B cell (primary cell): ENCODE data around the gene OR6S1. TPM values are rescaled to one million over a fixed set of nuclear protein-coding genes. Genes with fewer than 3 reads are reported as not detected.
A peak's percentile ranks its signal among the peaks of the same experiment; 100 is the strongest.

Experiments used
- ATAC-seq: fragments of 200-7000 bp; cut with Tn5 transposase; one replicate; pipeline ENCODE4 v1.10.0; 2021; ENCODE audit warnings: low read depth, mild to moderate bottlenecking, moderate number of reproducible peaks, moderate library complexity
- CTCF ChIA-PET: fragments of 350-600 bp; sonication (Branson Sonifier 250); formaldehyde crosslinking; loops from one replicate; lab custom pipeline; 2021; ENCODE audit warnings: antibody characterized with exemption, inconsistent platforms; lab: Charles Lee
- POLR2A ChIA-PET: fragments of 350-600 bp; sonication (Branson Sonifier 250); formaldehyde crosslinking; loops from one replicate; lab custom pipeline; 2021; ENCODE audit warnings: antibody characterized with exemption; lab: Charles Lee
- DNase-seq: peaks from one replicate; pipeline ENCODE4 v3.0.0; 2013
- H2AFZ ChIP-seq: 2 replicates; pipeline ENCODE4 v1.6.1; 2012; ENCODE audit warnings: mild to moderate bottlenecking, low read depth, low read length; ENCODE audit not compliant: insufficient read depth, poor library complexity, severe bottlenecking
- H3K27ac ChIP-seq, 2 donors: 1 replicate in 1 of 2; 2 replicates in 1 of 2; pipeline ENCODE4 v1.5.1; 2012 to 2013; ENCODE audit warnings: low read length in 2 of 2, mild to moderate bottlenecking in 2 of 2, moderate library complexity in 1 of 2
- H3K27me3 ChIP-seq, 4 experiments: fragments of 200-600 bp in 1 of 4; sonication (generic) in 1 of 4; replicated peaks in 1 of 4; 1 replicate in 2 of 4; 2 replicates in 2 of 4; pipeline versions ENCODE4 v1.6.1 to v1.7.0; 2013 to 2016; ENCODE audit warnings: low read length in 3 of 4, mild to moderate bottlenecking in 2 of 4, mixed read lengths in 1 of 4, moderate library complexity in 1 of 4; ENCODE audit not compliant: insufficient read depth in 4 of 4, control insufficient read depth in 3 of 4; ENCODE audit errors: control extremely low read depth in 1 of 4
- H3K36me3 ChIP-seq, 2 experiments: replicated peaks in 1 of 2; 1 replicate in 1 of 2; 2 replicates in 1 of 2; pipeline versions ENCODE4 v1.6.1 to v1.7.1; 2013; ENCODE audit warnings: low read length in 1 of 2; ENCODE audit not compliant: insufficient read depth in 2 of 2, control insufficient read depth in 1 of 2; ENCODE audit errors: control extremely low read depth in 1 of 2, extremely low read depth in 1 of 2
- H3K4me1 ChIP-seq, 2 donors: fragments of 200-600 bp in 1 of 2; sonication (generic) in 1 of 2; 1 replicate in 1 of 2; 2 replicates in 1 of 2; pipeline versions ENCODE4 v1.5.1 to v1.6.1; 2013 to 2017; ENCODE audit warnings: low read length in 2 of 2; ENCODE audit not compliant: control insufficient read depth in 2 of 2, insufficient read depth in 2 of 2
- H3K4me2 ChIP-seq: replicated peaks from 2 replicates; pipeline ENCODE3; 2012; ENCODE audit warnings: mild to moderate bottlenecking, low read depth, low read length; ENCODE audit not compliant: poor library complexity, severe bottlenecking
- H3K4me3 ChIP-seq, 5 experiments: fragments of 200-600 bp in 1 of 5; sonication (generic) in 1 of 5; 1 replicate in 3 of 5; 2 replicates in 2 of 5; pipeline versions ENCODE4 v1.5.1 to v1.7.0; 2011 to 2016; ENCODE audit warnings: low read length in 4 of 5, mild to moderate bottlenecking in 4 of 5, low read depth in 2 of 5, control low read depth in 1 of 5, moderate library complexity in 1 of 5; ENCODE audit not compliant: insufficient read depth in 1 of 5; ENCODE audit errors: control extremely low read depth in 1 of 5, extremely low read depth in 1 of 5
- H3K79me2 ChIP-seq: fragments of 200-600 bp; sonication (generic); one replicate; pipeline ENCODE4 v1.6.0; 2016; ENCODE audit warnings: low read length; ENCODE audit not compliant: control insufficient read depth, insufficient read depth
- H3K9ac ChIP-seq: fragments of 200-600 bp; sonication (generic); 2 replicates; pipeline ENCODE4 v1.6.1; 2017; ENCODE audit warnings: mild to moderate bottlenecking, low read length, moderate library complexity
- H3K9me3 ChIP-seq, 3 donors: one replicate each; pipeline versions ENCODE4 v1.6.1 to v1.7.1; 2013; ENCODE audit warnings: low read length in 2 of 3; ENCODE audit not compliant: control insufficient read depth in 2 of 3, insufficient read depth in 1 of 3; ENCODE audit errors: control extremely low read depth in 1 of 3
- H4K20me1 ChIP-seq: 2 replicates; pipeline ENCODE4 v1.6.0; 2012; ENCODE audit warnings: mild to moderate bottlenecking, low read length; ENCODE audit not compliant: insufficient read depth, control insufficient read depth, poor library complexity, severe bottlenecking
- H3K27ac Mint-ChIP-seq: one replicate; pipeline ENCODE4 v1.8.0; 2021; ENCODE audit warnings: mixed read lengths
- H3K27me3 Mint-ChIP-seq: one replicate; pipeline ENCODE4 v1.8.0; 2021; ENCODE audit warnings: mixed read lengths
- H3K4me1 Mint-ChIP-seq: one replicate; pipeline ENCODE4 v1.8.0; 2021; ENCODE audit warnings: mixed read lengths
- H3K4me3 Mint-ChIP-seq: one replicate; pipeline ENCODE4 v1.8.0; 2021; ENCODE audit warnings: mixed read lengths
- H3K9me3 Mint-ChIP-seq: one replicate; pipeline ENCODE4 v1.8.0; 2022; ENCODE audit warnings: mixed read lengths; ENCODE audit not compliant: insufficient read depth
- EZH2 ChIP-seq: IDR thresholded peaks from 2 replicates; pipeline ENCODE4 v1.6.1; 2012; ENCODE audit warnings: borderline replicate concordance, low read depth, mild to moderate bottlenecking, moderate library complexity, low read length; ENCODE audit not compliant: insufficient read depth, poor library complexity, severe bottlenecking
- WGBS: methylation state at CpG from one replicate; pipeline ENCODE4 v1.1.5; 2013; ENCODE audit warnings: missing lambda C conversion rate; ENCODE audit not compliant: insufficient coverage; 5-methylcytosine and 5-hydroxymethylcytosine counted together
- intact Hi-C: fragments of 100-400 bp; cut with micrococcal nuclease; formaldehyde crosslinking; loops from one replicate; pipeline ENCODE4 v1.10.0; 2022
- polyA plus RNA-seq: library from polyadenylated mRNA; depleted of rRNA; stranded (reverse); fragments of >200 nt; gene quantifications from 2 replicates; pipeline ENCODE4 v1.2.3, GENCODE V29; 2012
- total RNA-seq, 2 donors: library from RNA; stranded (reverse); fragments of 120-200 nt in 1 of 2; gene quantifications; 1 replicate in 1 of 2; 2 replicates in 1 of 2; pipeline versions ENCODE4 v1.2.3 to v1.2.4, GENCODE V29; 2013 to 2022
- TF ChIP-seq, protein P1 (sequence below): fragments of 200-600 bp; IDR thresholded peaks from one replicate; pipeline ENCODE4 v1.8.0; 2022; ENCODE audit warnings: antibody characterized with exemption, mild to moderate bottlenecking

Gene OR6S1
- total and polyA plus RNA-seq, 2 donors (not counting 1 experiment from before 2014, with no cell fraction given): 0.16 TPM; not detected in 1

GRCh38 chr14:20652996-20653975, 11.8 kb upstream of the OR6S1 start:
- Mint-ChIP-seq H3K4me3 (peak overlapping the region; percentile 68), H3K9me3 (no peaks in the 10 kb centered on the region), H3K27me3 (peaks cover 69% of the 10 kb centered on the region), H3K4me1 (peaks cover 27% of the 10 kb centered on the region), H3K27ac (peak overlapping the region; percentile 5)
- ATAC-seq: peak; percentile 21
- H3K36me3 ChIP-seq: no peaks in the 10 kb centered on the region
- peaks cover 0 to 56% (median 44%) of the 10 kb centered on the region in 4 experiments for H3K27me3 ChIP-seq
- DNase-seq: peak; percentile 57
- TF ChIP-seq EZH2: no peak
- TF ChIP-seq, protein P1, sequence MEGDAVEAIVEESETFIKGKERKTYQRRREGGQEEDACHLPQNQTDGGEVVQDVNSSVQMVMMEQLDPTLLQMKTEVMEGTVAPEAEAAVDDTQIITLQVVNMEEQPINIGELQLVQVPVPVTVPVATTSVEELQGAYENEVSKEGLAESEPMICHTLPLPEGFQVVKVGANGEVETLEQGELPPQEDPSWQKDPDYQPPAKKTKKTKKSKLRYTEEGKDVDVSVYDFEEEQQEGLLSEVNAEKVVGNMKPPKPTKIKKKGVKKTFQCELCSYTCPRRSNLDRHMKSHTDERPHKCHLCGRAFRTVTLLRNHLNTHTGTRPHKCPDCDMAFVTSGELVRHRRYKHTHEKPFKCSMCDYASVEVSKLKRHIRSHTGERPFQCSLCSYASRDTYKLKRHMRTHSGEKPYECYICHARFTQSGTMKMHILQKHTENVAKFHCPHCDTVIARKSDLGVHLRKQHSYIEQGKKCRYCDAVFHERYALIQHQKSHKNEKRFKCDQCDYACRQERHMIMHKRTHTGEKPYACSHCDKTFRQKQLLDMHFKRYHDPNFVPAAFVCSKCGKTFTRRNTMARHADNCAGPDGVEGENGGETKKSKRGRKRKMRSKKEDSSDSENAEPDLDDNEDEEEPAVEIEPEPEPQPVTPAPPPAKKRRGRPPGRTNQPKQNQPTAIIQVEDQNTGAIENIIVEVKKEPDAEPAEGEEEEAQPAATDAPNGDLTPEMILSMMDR: no peak
- peak overlapping the region; percentile 24 for H3K9ac ChIP-seq
- H3K79me2 ChIP-seq: no peaks in the 10 kb centered on the region
- H3K9me3 ChIP-seq: peaks cover 0 to 6% (median 0%) of the 10 kb centered on the region in 3 donors
- peak overlapping the region; percentile 50 for H3K4me2 ChIP-seq
- no peaks in the 10 kb centered on the region for H4K20me1 ChIP-seq
- intact Hi-C loops: loop anchor here (2.0 to 5.0 kb wide), 2 partner anchors 20 to 219 kb away; no protein-coding TSS in a partner anchor
- peak overlapping the region in 2 of 5 experiments; percentile 32 to 45 for H3K4me3 ChIP-seq
- CTCF ChIA-PET: interaction anchor here (0.9 to 1.4 kb wide), 8 partner anchors 22 to 319 kb away, joined by 3 to 6 read pairs (median 4); no protein-coding TSS in a partner anchor
- 7% methylated on average over 22 of the region's 39 CpGs for WGBS
- no peak overlapping the region for H3K27ac ChIP-seq
- peaks cover 26 to 28% of the 10 kb centered on the region in 2 donors for H3K4me1 ChIP-seq
- POLR2A ChIA-PET: interaction anchor here (0.7 kb wide), 1 partner anchor 27 kb away, joined by 5 read pairs; no protein-coding TSS in a partner anchor
- H2AFZ ChIP-seq: peak overlapping the region; percentile 43
